Activated naive CD4-positive, alpha-beta T cell treated with Interleukin-2 at 50 U/mL for 16 hours (primary cell): Measurements from ENCODE around the gene CWC27.
"Not testable (repeated sequence)": the region's sequence is repeated elsewhere in the genome, so short reads cannot be mapped to it uniquely, and the experiment has no call there.

Experiments used
- DNase-seq: peaks from one replicate; pipeline ENCODE4 v3.0.0-alpha.2; 2020

CWC27 gene

DNA sequence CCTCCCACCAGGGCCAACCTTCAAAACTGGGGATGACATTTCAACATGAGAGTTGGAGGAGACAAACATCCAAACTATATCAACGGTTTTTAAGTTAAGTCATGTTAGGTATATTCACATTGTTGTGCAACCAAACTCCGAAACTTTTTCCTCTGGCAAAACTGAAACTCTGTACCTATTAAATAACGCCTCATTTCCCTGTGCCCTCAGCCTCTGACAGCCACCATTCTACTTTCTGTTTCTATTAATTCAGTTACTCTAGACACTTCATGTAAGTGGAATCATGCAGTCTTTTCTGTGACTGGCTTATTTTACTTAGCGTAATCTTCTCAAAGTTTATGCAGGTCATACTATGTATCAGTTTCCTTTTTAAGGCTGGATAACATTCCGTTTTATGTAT is 85.0 kb downstream of the CWC27 start:
- DNase-seq = no peak

DNA sequence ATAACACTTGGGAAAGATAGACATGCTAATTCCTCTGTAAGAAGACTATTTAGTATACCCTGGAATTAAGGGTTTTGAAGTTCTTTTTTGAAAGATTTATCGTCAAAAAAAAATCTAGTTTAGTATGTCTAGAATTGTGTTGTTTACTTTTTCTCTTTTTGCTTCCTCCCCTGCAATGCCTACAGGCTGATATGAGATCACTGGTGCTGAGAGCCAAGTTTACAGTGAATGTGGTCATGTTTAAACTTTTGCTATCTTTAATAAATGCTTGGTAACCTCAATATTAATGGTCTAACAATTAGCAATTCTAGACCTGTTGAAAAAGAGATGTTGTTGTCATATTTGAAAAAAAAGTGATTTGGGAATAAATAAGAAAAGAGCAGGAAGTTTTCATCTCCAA is 86.1 kb downstream of the CWC27 start:
- DNase-seq = no peak

DNA sequence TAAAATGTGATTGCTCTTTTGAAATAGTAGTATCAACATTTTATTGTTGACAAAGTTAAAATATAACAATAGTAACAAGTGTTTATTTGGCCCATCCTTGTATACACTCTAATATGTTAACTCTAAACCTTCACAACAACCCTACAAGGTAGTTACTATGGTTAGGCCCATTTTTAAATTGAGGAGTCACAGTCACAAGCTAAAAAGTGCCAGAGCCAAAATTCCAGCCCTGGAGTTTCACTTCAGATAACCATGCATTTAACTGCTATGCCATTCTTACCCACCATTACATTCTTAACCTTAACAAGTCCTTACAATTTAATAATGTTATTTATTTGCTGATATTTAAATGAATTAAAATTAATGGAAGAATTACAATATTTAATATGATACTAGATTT is 91.2 kb downstream of the CWC27 start:
- no peak for DNase-seq

DNA sequence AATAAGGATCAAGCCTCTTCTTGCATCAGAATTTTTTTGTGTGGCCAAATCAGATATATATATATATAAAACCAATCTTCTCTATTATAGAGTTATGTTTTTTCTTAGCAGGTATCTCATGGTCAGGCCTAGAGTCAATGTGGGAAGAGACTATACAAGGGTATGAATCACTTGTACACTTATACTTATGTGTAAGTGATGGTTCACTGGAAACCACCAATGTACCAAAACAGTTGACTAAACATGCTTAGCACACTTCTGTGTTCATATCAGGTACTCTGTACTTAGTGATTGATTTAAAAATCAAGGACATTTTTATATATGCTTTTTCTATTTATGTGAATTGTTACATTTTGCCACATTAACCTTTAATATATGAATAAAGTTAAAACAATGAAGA is 92.6 kb downstream of the CWC27 start:
- no peak for DNase-seq

DNA sequence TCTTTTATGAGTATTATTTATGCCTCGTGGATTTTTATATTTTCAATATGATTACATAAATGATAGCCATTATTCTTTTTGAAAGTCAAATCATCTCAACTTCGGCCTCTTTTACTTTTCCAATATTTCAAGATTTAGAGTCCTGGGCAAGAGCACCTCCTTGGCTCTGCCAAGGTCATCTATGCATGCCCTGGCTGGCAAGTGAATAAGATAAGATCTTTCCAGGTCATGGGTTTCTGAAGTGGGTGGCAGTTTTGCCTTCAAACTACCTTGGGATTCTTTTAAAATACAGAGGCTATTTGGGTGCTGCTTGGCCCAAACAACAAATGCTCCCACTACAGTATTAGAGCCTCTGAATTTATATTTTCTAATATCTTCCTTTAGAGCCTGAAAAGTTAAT is 95.4 kb downstream of the CWC27 start:
- DNase-seq = no peak

DNA sequence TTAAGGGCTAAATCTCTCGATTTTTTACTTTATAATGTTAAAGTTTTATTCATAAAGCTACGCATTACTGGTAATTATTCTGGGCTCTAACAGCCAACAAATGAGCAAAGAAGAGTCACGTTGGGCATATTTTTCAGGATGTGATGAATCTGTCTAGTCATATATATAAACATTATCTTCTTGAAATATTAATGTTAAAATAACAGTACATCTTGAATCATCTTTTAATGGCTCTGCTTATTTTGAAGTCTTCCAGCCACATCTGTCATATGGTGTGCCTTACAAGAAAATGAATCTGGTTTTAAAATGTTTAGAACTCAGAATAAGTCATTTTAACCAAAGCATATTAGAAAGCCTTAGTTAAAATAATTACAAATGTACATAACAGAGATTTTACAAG is 96.9 kb downstream of the CWC27 start:
- no peak for DNase-seq

DNA sequence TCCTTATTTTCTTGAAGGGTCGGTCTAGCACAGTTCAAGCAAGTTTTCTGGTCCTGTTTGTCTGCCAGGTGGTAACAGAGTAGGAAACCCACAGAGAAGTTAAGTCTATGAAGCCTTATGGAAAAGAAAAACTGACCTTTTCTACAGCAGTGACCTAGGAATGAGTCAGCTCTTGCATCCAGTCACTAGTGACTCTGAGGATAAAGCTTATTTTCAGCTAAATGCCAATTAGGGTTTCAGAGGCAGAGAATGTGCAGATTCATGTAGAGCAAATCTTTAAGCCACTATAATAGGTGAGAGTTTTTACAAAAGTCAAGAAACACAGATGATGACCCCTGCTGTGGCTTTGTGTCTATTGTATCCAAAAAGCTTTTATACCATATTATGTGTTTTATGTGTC is 100.7 kb downstream of the CWC27 start:
- no peak for DNase-seq

DNA sequence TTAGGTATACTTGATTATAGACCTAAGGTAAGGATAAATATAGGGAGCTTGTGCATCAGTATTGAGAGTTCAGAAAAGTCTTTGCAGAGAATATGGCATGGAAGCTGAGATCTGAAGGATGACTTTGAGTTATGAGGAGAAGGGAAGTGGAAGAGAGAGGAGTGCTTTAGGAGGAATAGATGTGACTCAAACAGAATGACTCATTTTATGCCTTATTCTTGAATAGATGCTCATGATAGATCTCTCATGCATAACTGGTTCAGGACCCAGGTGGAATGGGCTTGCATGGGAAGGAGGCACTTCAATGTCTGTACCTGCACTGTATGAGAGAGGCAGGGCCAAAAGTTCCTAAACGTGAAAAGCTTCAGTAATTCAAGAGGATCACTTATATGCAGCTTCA is 103.3 kb downstream of the CWC27 start:
- no peak for DNase-seq

DNA sequence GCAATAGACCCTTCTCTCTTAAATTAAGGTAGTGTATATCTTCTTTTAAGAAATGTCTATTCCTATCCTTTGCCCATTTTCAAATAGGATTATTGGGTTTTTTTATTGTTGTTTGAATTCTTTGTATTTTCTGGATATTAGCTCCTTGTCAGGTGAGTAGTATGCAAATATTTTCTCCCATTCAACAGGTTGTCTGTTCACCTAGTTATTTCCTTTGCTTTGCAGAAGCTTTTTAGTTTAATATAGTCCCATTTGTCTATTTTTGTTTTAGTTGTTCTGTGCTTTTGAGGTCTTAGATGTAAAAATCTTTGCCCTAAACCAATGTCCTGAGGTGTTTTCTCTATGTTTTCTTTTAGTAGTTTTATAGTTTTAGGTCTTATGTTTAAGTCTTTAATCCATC is 104.7 kb downstream of the CWC27 start:
- DNase-seq = no peak

DNA sequence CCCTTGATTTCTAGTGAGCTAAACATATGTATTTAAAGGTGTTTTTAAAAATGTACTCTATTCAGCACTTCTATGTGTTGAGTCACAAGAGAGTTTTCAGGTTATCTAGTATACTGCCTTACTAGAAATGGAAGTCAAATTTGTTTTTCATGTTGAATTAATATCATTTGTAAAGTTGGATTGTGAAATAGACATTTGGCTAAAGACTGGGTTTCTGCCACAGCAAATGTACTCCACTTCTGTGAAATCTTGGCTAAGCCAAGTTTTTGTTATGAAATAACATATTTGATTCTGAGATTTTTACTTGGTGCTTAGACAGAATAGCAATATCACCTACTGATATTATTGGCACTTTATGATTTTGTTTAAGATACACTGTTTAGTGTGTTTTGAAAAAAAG is 106.0 kb downstream of the CWC27 start:
- DNase-seq = no peak

DNA sequence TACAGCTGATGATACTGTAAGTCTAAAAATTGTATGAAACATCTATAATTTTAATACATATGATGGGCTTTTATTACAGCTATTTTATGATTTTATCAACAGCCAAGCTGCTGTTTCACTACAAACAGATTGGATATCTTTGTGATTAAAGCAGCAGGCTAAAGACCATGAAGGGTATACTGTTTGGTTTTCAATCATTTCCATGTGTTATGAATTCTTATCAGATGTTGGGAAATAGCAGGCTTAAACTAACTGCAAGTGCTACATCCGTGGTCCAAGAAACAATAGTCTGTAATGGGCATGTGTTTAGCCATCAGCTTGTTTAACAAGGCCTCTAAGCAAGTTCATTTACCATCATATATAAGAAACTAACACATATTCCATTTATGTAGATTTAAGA is 107.5 kb downstream of the CWC27 start:
- no peak for DNase-seq

DNA sequence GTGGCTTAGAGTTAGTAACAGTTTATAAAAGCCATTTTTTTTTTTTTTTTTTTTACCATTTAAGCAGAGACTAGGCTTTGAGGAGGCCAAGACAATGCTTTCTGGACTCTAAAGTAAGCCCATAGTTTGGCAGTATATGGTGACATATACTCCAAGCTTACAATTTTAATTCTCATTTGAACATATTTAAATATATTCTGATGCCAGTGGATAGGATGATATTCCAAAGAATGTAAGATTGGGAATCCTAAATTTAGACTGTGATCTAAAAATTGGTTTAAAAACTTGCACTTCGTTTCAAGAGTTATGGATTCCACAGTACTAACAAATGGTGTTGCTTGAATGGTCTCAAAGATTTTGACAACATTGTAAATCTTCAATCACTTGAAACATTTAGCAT is 112.1 kb downstream of the CWC27 start:
- no peak for DNase-seq

DNA sequence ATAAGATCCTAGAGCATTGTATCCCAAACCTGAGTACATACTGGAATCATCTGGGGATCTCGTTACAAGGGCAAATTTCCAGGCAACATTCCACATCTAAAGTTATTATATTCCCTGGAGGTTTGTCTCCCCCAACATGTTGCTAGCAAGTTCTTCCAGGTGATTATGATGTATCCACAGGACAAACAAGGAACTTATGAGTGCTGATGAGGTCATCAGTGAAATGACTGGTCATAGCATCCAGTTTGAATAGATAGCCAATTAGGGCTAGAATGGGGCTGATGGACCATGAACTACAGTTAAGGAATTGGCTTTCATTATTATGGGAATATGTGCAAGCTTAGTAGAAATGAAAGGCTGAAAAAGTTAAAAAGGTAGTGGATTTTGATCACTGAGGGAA is 115.2 kb downstream of the CWC27 start:
- no peak for DNase-seq

DNA sequence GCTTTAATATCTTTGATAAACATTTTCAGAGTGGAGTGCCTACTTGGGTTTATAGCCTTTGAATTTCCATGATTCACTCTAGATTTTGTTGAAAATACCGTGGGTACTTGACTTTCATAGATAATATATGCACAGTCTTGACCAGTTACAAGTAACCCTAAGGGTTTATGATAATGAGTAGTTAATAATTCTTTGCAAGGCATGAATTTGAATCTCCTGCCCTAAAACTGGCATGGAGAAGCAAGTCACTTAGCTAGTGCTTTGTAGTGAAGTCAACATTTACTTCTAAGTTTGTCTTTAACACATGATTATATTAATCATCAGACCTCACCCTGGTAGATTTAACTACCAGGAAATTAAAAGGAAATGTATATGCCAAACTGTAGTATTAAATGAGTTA is 115.8 kb downstream of the CWC27 start:
- no peak for DNase-seq

DNA sequence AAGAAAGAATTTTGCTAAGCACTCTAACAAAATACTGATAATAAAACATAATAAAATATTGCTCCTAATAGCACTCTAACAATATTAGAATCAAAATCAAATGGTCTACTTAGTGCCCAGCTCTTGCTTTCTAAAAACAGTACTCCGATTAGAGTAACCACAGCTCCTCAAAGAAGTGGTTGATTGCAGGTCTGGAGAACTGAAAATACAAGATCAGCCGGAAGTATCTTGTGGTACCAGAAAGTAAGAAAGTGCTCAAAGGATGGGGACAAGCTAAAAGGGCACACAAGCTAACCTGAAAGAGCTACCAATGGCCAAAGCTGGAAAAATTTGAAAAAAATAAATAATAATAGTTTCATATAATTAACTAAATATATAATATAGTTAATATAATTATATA is 119.2 kb downstream of the CWC27 start:
- no peak for DNase-seq

DNA sequence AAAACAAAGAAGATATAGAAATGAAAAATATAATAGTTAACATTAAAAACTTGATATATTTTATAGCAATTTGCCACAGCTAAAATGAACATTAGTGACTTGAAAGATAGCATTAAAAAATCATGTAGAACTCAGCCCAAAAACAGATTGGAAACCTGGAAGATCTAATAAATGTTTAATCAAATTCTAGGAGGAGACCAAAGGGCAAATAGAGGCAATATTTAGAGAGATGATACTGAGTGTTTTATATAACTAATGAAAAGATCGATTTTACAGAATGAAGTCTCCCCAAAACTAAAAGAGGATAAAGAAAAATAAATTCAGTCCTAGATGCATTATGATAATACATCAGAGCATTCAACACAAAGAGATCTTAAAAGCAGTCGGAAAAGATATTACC is 127.0 kb downstream of the CWC27 start:
- no peak for DNase-seq

DNA sequence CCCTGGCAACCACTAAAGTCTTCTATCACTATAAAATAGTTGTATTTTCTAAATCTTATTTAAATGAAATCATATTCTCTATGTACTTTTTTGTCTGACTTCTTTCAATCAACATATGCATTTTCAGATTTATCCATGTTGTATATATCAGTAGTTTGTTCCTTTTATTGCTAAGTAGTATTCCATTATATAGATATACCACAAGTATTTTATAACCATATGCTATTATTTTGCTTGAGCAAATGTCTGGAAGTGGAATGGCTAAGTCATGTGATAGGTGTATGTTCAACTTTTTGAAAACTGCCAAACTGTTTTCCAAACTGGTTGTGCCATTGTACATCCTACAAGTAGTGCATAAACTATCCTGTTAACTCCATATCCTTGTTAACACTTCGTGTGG is 131.1 kb downstream of the CWC27 start:
- DNase-seq = no peak

DNA sequence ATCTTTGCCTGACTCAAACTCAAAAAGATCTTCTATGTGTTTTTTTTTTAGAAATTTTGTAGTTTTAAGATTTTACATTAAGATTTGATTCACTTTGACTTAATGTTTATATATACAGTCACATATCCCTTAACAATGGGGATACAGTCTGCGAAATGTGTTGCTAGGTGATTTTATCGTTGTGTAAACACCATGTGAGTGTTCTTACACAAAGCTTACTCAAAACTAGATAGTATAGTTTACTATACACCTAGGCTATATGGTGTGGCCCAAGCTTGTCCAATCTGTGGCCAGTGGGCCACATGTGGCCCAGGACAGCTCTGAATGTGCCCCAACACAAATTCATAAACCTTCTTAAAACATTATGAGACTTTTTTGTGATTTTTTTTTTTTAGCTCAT is 131.9 kb downstream of the CWC27 start:
- no peak for DNase-seq

DNA sequence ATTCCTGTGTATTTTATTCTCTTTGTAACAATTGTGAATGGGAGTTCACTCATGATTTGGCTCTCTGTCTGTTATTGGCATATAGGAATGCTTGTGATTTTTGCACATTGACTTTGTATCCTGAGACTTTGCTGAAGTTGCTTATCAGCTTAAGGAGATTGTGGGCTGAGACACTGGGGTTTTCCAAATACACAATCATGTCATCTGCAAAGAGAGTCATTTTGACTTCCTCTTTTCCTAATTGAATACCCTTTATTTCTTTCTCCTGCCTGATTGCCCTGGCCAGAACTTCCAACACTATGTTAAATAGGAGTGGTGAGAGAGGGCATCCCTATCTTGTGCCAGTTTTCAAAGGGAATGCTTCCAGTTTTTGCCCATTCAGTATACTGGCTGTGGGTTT is 138.7 kb downstream of the CWC27 start:
- not testable (repeated sequence) for DNase-seq

DNA sequence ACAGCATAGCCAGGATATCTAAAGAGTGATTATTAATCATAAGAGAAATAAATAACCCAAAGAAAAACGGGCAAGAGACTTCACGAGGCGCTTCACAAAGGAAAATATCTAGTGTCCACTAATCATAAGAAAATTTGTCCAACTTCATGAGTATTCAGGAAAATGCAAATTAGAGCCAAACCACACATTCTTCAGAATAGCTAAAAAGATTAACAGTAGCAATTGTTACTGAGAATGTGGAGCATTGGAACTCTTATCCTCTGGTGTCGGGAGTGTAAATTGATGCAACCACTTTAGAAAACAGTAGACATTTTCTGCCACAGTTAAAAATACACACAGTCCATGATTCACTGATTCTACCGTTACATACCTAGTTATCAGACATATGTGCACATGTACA is 145.7 kb downstream of the CWC27 start:
- DNase-seq = no peak

DNA sequence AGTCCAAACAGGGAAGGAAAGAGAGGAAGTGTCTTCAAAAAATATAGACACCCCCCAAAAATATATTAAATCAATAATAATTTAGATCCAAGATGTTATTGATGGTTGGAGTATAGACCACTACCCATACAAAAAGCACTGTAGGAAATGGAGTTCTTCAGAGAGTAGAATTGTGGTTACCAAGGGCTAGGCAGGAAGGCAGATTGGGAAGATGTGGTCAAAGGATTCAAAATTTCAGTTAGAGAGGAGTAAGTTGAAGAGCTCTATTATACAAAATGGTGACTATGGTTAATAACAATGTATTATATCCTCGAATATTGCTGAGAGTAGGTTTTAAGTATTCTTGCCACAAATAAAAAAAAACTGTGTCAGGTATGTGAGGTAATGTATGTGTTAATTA is 149.4 kb downstream of the CWC27 start:
- DNase-seq = no peak

DNA sequence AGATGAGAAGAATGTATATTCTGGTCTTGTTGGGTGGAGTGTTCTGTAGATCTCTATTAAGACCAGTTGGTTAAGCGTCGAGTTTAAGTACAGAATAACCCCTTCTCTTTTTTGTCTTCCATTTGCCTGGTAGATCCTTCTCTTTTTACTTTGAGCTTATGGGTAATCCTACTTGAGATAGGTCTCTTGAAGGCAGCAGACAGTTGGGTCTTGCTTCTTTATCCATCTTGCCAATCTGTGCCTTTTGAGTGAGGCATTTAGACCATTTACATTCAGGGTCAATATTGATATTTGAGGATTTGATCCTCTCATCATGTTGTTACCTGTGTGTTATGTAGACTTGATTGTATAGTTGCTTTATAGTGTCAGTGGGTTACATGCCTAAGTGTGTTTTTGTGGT is 152.7 kb downstream of the CWC27 start:
- DNase-seq = no peak

DNA sequence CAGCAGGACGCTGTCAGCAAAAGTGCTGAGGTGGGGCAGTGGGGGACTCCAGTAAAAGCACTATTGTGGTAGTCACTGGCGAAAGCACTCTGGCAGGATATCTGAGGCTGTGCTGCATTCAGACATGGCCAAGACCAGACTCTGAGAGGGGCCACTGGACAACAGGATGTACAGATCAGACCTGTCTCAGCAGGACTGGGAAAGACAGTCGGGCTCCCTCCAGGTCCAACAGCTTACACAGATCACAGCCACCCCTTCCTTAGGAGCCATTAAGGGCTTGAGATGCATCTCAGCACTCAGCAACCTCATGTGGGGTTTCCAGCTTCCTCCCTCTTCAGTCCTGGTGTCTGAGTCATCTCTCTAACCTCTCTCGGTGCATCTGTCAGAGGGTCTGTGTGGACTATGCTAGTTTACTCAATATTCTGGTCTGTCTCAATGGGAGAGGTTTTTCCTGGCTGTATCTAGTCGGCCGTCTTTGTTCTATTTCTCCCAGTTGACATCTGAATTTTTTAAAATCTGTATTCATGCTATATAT is 154.5 kb downstream of the CWC27 start:
- no peak for DNase-seq

DNA sequence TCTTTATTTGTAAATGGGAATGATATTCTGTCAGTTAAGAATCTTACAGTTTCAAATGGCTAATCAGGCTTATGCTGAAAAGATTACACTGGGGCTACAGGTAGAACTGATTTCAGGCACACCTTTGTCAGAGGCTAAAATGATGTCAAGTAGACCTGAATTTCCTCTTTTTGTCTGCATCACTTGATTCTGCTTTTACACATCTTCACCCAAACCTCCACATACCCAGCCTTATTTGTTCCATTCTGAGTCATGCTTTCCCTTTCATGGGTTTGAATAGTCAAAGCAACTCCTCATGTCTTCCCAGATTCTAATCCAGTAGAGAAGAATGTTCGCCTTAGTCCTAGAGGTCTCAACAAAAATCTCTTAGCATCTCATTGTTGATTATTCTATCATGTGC is 156.4 kb downstream of the CWC27 start:
- no peak for DNase-seq

DNA sequence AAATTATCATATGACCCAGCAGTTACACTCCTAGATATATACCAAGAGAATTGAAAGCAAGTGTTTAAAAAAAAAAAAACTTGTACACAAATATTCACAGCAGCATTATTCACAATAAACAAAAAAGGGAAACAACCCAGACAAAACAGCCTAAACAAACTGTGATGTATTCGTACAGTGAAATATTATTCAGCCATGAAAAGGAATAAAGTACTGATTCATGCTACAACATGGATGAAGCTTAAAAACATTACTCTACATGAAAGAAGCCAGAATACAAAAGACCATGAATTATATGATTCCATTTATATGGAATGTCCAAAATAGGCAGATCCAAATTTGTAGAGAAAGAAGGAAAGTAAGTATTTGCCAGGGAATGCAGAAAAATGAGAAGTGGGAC is 161.1 kb downstream of the CWC27 start:
- no peak for DNase-seq

DNA sequence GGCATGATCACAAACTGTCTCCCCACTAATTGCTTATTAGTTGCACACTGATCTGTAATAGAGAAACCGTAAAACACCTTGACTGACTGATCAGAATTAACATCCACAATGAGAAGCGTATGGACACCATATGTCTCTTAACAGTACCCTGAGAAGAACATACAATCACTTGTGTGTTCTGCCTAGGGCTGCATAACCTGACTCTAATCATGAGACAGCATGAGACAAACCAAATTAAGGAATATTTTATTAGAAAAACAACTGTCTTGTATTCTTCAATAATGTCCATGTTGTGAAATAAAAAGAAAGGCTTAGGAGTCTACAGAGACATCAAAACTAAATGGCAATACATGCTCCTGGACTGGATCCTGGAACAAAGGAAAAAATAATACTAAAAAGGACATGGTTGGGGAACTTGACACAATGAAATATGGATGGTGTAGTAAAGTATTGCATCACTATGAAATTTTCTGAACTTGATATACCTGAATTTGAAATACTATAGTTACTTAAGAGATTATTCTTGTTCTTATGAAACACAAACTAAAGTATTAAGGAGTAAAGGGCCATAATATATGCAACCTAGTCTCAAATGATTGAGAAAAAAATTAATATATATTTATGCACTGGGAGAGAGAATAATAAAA is 162.1 kb downstream of the CWC27 start:
- no peak for DNase-seq
